Keratinocyte (primary cell): ENCODE measurements around the gene ERG.

Experiments used
- CTCF ChIP-seq, 3 experiments: IDR thresholded peaks in 1 of 3; conservative IDR thresholded peaks in 1 of 3; optimal IDR thresholded peaks in 1 of 3; 2 replicates in 2 of 3; 3 replicates in 1 of 3; pipeline versions ENCODE3 to v1.5.1; 2011; ENCODE audit warnings: low read length in 3 of 3, mild to moderate bottlenecking in 3 of 3, moderate library complexity in 2 of 3, control low read depth in 1 of 3, inconsistent platforms in 1 of 3; ENCODE audit not compliant: insufficient read depth in 2 of 3; ENCODE audit errors: extremely low read depth in 1 of 3
- EZH2 ChIP-seq: IDR thresholded peaks from one replicate; pipeline ENCODE4 v1.6.1; 2012; ENCODE audit warnings: inconsistent platforms, mild to moderate bottlenecking, low read length, moderate library complexity

GRCh38 chr21:38511198-38511597 lies 12.9 kb upstream of the ERG start:
- no peak for TF ChIP-seq CTCF (optimal IDR thresholded peaks at IDR 0.05 in 1 of 3, IDR thresholded peaks at IDR 0.05 in 1 of 3, conservative IDR thresholded peaks at IDR 0.05 in 1 of 3; ENCODE audit: extremely low read depth in 1 of 3, insufficient read depth in 2 of 3, low read length in 3 of 3)
- TF ChIP-seq EZH2: no peak
